Stimulated activated CD4-positive, alpha-beta T cell treated with anti-CD3 and anti-CD28 coated beads, Interleukin-15, amount 100 ng/mL, for 48 hours (primary cell): ENCODE results near the gene PRXL2B.

Experiments used
- DNase-seq, 2 donors: peaks; one replicate each; pipeline ENCODE4 v3.0.0-alpha.2; 2020; ENCODE audit warnings: low read depth in 2 of 2

Gene PRXL2B

DNA sequence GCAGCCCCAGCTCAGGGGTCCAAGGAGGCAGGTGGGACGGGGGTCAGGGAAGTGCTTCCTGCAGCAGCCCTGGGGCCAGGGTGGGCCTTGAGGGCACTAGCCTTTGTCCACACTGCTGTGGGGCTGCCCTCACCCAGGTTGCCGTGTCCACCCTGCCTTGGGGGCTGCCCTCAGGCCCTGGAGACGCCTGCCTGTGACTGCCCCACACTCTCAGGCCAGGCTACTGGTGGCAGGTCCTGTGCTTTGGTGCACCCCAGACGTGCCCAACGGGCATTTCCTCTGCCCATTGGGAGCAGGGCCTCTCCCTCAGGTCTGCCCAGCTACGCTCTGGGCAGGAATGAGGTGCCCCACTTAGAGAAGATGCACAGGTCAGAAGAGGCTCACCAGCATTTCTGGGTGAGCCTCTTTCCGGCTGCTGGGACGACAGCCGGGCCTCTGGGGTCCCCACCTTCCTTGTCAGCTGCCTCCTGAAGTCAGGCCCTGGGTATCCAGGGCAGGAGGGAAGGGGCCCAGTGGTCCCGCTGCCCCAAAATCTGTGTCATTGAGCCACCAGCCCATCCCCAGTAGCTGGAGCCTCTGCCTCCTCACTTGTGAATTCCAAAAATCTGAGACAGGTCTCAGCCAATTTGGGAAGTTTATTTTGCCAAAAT is 48.9 kb downstream of the PRXL2B start:
- DNase-seq = no peak

GRCh38 chr1:2636733-2637132 is 50.2 kb downstream of the PRXL2B start:
- DNase-seq = no peak

GRCh38 chr1:2637442-2638145 is 51.0 kb downstream of the PRXL2B start:
- no peak for DNase-seq

DNA sequence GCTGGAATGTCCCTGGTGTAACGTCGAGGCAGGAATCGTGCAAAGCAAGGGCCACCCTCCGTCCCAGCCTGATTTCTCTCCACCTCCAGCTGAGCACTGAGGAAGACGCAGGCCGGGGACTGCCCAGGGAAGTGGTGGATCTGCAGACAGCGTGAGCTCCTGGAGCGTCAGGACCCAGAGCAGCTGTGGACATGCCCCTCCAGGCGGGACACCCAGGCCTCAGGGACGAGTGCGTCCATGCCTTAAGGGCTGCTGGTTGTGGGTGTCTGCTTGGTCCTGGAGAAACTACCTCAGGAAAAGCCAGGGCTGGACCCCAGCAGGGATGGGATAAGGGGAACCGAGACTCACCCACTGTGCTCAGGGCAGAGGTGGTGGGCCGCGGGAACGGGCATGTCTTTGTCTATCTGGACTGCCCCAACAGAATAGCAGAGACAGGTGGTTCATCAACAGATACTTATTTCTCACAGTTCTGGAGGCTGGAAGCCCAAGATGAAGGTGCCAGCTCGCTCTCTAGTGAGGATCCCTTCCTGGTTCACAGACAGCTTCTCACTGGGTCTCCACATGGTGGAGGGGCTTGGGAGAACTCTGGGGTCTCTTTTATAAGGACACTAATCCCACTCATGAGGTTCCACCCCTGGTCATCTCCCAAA is 52.0 kb downstream of the PRXL2B start:
- DNase-seq = no peak

GRCh38 chr1:2639203-2639602 is 52.6 kb downstream of the PRXL2B start:
- no peak for DNase-seq

- DNase-seq = no peak
Measured at GRCh38 chr1:2639607-2640521, 53.3 kb downstream of the PRXL2B start.

GRCh38 chr1:2640626-2641025 is 54.0 kb downstream of the PRXL2B start:
- no peak for DNase-seq
